Measurements from ENCODE around the gene DTX4.

DTX4 gene

GRCh38 chr11:59172345-59173079, 580 bp downstream of the DTX4 start:
- H3K27ac ChIP-seq, result peak overlapping the region; percentile 93
- TF ChIP-seq CTCF (conservative IDR thresholded peaks at IDR 0.05; ENCODE audit: low read depth), result no peak
- no peak for DNase-seq (ENCODE audit: low spot score)
- POLR2A ChIA-PET (ENCODE audit: low non-redundant PET), result no interaction called here
- CTCF ChIA-PET, result interaction anchor here (0.6 to 2.5 kb wide), 20 partner anchors 8 to 502 kb away, joined by 3 to 24 read pairs (median 4); partner anchors contain the start of gene FAM111B

GRCh38 chr11:59173080-59173963, 1.4 kb downstream of the DTX4 start:
- peak; percentile 20 for DNase-seq (ENCODE audit: low spot score)
- POLR2A ChIA-PET (ENCODE audit: low non-redundant PET), result interaction anchor here (0.7 kb wide), 1 partner anchor 496 kb away, joined by 9 read pairs; no protein-coding TSS in a partner anchor

GRCh38 chr11:59173964-59174663, 2.2 kb downstream of the DTX4 start:
- CTCF ChIA-PET, result interaction anchor here (0.6 to 1.6 kb wide), 4 partner anchors 12 to 91 kb away, joined by 3 to 6 read pairs (median 4); no protein-coding TSS in a partner anchor
- POLR2A ChIA-PET (ENCODE audit: low non-redundant PET), result interaction anchor here (0.7 kb wide), 1 partner anchor 496 kb away, joined by 9 read pairs; no protein-coding TSS in a partner anchor
- peak; percentile 82 for DNase-seq (ENCODE audit: low spot score)
- no peak for TF ChIP-seq CTCF (conservative IDR thresholded peaks at IDR 0.05; ENCODE audit: low read depth)
- H3K27ac ChIP-seq, result peak overlapping the region; percentile 93

More at GRCh38 chr11:59173080-59173963, 1.4 kb downstream of the DTX4 start:
- H3K27ac ChIP-seq, result peak overlapping the region; percentile 93
- TF ChIP-seq CTCF (conservative IDR thresholded peaks at IDR 0.05; ENCODE audit: low read depth), result no peak
- CTCF ChIA-PET, result interaction anchor here (0.7 to 2.5 kb wide), 3 partner anchors 13 to 33 kb away, joined by 3 to 24 read pairs (median 15); no protein-coding TSS in a partner anchor

GRCh38 chr11:59174664-59175033, 2.7 kb downstream of the DTX4 start:
- DNase-seq (ENCODE audit: low spot score), result peak; percentile 75
- H3K27ac ChIP-seq, result peak overlapping the region; percentile 93
- TF ChIP-seq CTCF (conservative IDR thresholded peaks at IDR 0.05; ENCODE audit: low read depth), result no peak
- CTCF ChIA-PET, result interaction anchor here (0.6 to 1.6 kb wide), 4 partner anchors 12 to 637 kb away, joined by 3 to 6 read pairs (median 4); no protein-coding TSS in a partner anchor
- POLR2A ChIA-PET (ENCODE audit: low non-redundant PET), result interaction anchor here (0.6 kb wide), 1 partner anchor 106 kb away, joined by 3 read pairs; no protein-coding TSS in a partner anchor

- no peak for TF ChIP-seq CTCF (conservative IDR thresholded peaks at IDR 0.05; ENCODE audit: low read depth)
- ChIA-PET POLR2A (ENCODE audit: low non-redundant PET) (interaction anchor here (0.6 kb wide), 1 partner anchor 105 kb away, joined by 3 read pairs; no protein-coding TSS in a partner anchor), CTCF (interaction anchor here (0.6 to 1.6 kb wide), 4 partner anchors 11 to 636 kb away, joined by 3 to 6 read pairs (median 4); no protein-coding TSS in a partner anchor)
- H3K27ac ChIP-seq, result peak overlapping the region; percentile 93
- DNase-seq (ENCODE audit: low spot score), result no peak
These were observed 3.2 kb downstream of the DTX4 start for GRCh38 chr11:59175091-59175501.
